K562 (cell line): ENCODE results near the gene EFCC1. TPM values are rescaled to one million over a fixed set of nuclear protein-coding genes. Genes with fewer than 3 reads are reported as not detected.
A peak's percentile ranks its signal among the peaks of the same experiment; 100 is the strongest.

Source experiments
- ATAC-seq: fragments of 200-7000 bp; cut with Tn5 transposase; 3 replicates; pipeline ENCODE4 v1.9.1; 2020; ENCODE audit warnings: moderate library complexity
- BruUV-seq: library from RNA; stranded (reverse); fragments of 400-500 nt; replicated peaks from 2 replicates; lab custom pipeline; 2021; lab: Mats Ljungman, UMichigan
- CTCF ChIA-PET: fragments of 300-600 bp; formaldehyde crosslinking; extraction: SDS; loops from one replicate; lab custom pipeline; 2021; ENCODE audit warnings: low intra/inter-chr PET ratio; lab: Yijun Ruan, JAX
- POLR2A ChIA-PET: fragments of 300-600, 350-650 bp; sonication (Branson Sonifier 250); formaldehyde crosslinking; extraction: SDS; loops from one replicate; lab custom pipeline; 2021; ENCODE audit warnings: antibody characterized with exemption, inconsistent platforms; lab: Yijun Ruan, JAX
- DNase-seq, 4 experiments: peaks; one replicate each; pipeline versions ENCODE4 v3.0.0 to v3.0.0-alpha.2; 2011 to 2018; ENCODE audit warnings: low spot score in 3 of 4, mixed read lengths in 3 of 4; ENCODE audit errors: extremely low read depth in 1 of 4
- FAIRE-seq: peaks from 2 replicates; lab custom pipeline; 2011; peaks lifted over from hg19 to GRCh38; lab: Jason Lieb, UNC
- H2AFZ ChIP-seq: 2 replicates; pipeline ENCODE4 v1.6.0; 2011; ENCODE audit warnings: low read depth, low read length, control low read depth, inconsistent platforms
- H3K27ac ChIP-seq: fragments of 200-600 bp; 3 replicates; pipeline ENCODE4 v1.8.0; 2011; ENCODE audit warnings: low read depth, mild to moderate bottlenecking, control low read depth, inconsistent platforms, low read length, moderate library complexity, mixed read lengths; ENCODE audit errors: extremely low read depth
- H3K27me3 ChIP-seq, 2 experiments: fragments of 300-600 bp in 1 of 2; 2 replicates in 1 of 2; 3 replicates in 1 of 2; pipeline versions ENCODE4 v1.6.0 to v1.8.0; 2011; ENCODE audit warnings: inconsistent platforms in 2 of 2, low read length in 2 of 2, mild to moderate bottlenecking in 1 of 2, mixed read lengths in 1 of 2, moderate library complexity in 1 of 2; ENCODE audit not compliant: control insufficient read depth in 2 of 2, insufficient read depth in 2 of 2
- H3K36me3 ChIP-seq: fragments of 300-600 bp; 3 replicates; pipeline ENCODE4 v1.8.0; 2011; ENCODE audit warnings: mild to moderate bottlenecking, low read length, inconsistent platforms; ENCODE audit not compliant: control insufficient read depth, insufficient read depth
- H3K4me1 ChIP-seq, 2 experiments: fragments of 200-600 bp in 1 of 2; replicated peaks in 1 of 2; 2 replicates in 1 of 2; 3 replicates in 1 of 2; pipeline versions ENCODE4 v1.5.1 to v1.8.0; 2011; ENCODE audit warnings: inconsistent platforms in 2 of 2, low read length in 2 of 2, mild to moderate bottlenecking in 1 of 2, mixed read lengths in 1 of 2, moderate library complexity in 1 of 2; ENCODE audit not compliant: control insufficient read depth in 2 of 2, insufficient read depth in 2 of 2
- H3K4me2 ChIP-seq: 2 replicates; pipeline ENCODE4 v1.6.1; 2011; ENCODE audit warnings: low read length, control low read depth, inconsistent platforms, mixed read lengths; ENCODE audit not compliant: insufficient read depth
- H3K4me3 ChIP-seq: fragments of 200-600 bp; sonication (generic), shearing (Covaris generic); 2 replicates; pipeline ENCODE4 v1.5.1; 2016; ENCODE audit warnings: control low read depth, inconsistent platforms
- H3K79me2 ChIP-seq: fragments of 200-600 bp; 3 replicates; pipeline ENCODE4 v1.8.0; 2011; ENCODE audit warnings: low read length, inconsistent platforms; ENCODE audit not compliant: control insufficient read depth, insufficient read depth
- H3K9ac ChIP-seq, 2 experiments: 2 replicates each; pipeline versions ENCODE4 v1.6.0 to v1.6.1; 2011; ENCODE audit warnings: low read depth in 2 of 2, low read length in 2 of 2, control low read depth in 1 of 2, inconsistent platforms in 1 of 2, mild to moderate bottlenecking in 1 of 2, mixed read lengths in 1 of 2; ENCODE audit not compliant: insufficient read depth in 1 of 2
- H3K9me1 ChIP-seq: one replicate; pipeline ENCODE4 v1.6.0; 2011; ENCODE audit warnings: inconsistent platforms, mild to moderate bottlenecking, low read length, moderate library complexity; ENCODE audit not compliant: control insufficient read depth, insufficient read depth
- H3K9me3 ChIP-seq: replicated peaks from 2 replicates; pipeline ENCODE4 v1.5.1; 2011; ENCODE audit warnings: low read depth, low read length, inconsistent platforms; ENCODE audit not compliant: control insufficient read depth, insufficient read depth
- H4K20me1 ChIP-seq: replicated peaks from 2 replicates; pipeline ENCODE4 v1.6.1; 2011; ENCODE audit warnings: low read length, inconsistent platforms, mixed read lengths; ENCODE audit not compliant: control insufficient read depth, insufficient read depth
- EP300 ChIP-seq: IDR thresholded peaks from 2 replicates; pipeline ENCODE4 v1.6.1; 2012; ENCODE audit warnings: low read length, improper control_type of control experiment
- ILF3 ChIP-seq: fragments of 450-650 bp; IDR thresholded peaks from 2 replicates; pipeline ENCODE4 v1.6.1; 2018; ENCODE audit warnings: antibody characterized with exemption, mild to moderate bottlenecking, moderate library complexity, borderline replicate concordance
- KHSRP ChIP-seq: fragments of 450-650 bp; IDR thresholded peaks from 2 replicates; pipeline ENCODE4 v1.6.1; 2017
- MBD2 ChIP-seq: sonication (generic); IDR thresholded peaks from 2 replicates; pipeline ENCODE4 v1.6.1; 2016; ENCODE audit warnings: low read depth, borderline replicate concordance
- MTA2 ChIP-seq: fragments of 450-650 bp; IDR thresholded peaks from 2 replicates; pipeline ENCODE4 v1.6.1; 2016; ENCODE audit warnings: low read depth
- POLR2H ChIP-seq: IDR thresholded peaks from 2 replicates; pipeline ENCODE4 v1.6.1; 2016; ENCODE audit warnings: missing genetic modification characterization, low read depth, mild to moderate bottlenecking, control low read depth, missing compliant biosample characterization, moderate library complexity
- PRMT5 ChIP-seq: sonication (generic); formaldehyde crosslinking; IDR thresholded peaks from 2 replicates; pipeline ENCODE4 v1.5.0; 2020; ENCODE audit warnings: missing genetic modification reagents
- SIN3A ChIP-seq, 2 experiments: fragments of 150-350 bp in 1 of 2; IDR thresholded peaks; 2 replicates each; pipeline ENCODE4 v1.6.1; 2011 to 2016; ENCODE audit warnings: borderline replicate concordance in 2 of 2, low read depth in 2 of 2, low read length in 2 of 2, mild to moderate bottlenecking in 2 of 2, moderate library complexity in 2 of 2; ENCODE audit not compliant: control insufficient read depth in 1 of 2
- SMC3 ChIP-seq: conservative IDR thresholded peaks from 2 replicates; pipeline ENCODE4 v1.6.1; 2011; ENCODE audit warnings: low read depth, low read length, improper control_type of control experiment; ENCODE audit not compliant: insufficient read depth
- SNIP1 ChIP-seq: fragments of 450-650 bp; IDR thresholded peaks from 2 replicates; pipeline ENCODE4 v1.7.1; 2017; ENCODE audit warnings: low read depth, mild to moderate bottlenecking
- SRSF1 ChIP-seq: fragments of 200-400 bp; formaldehyde crosslinking; IDR thresholded peaks from 2 replicates; pipeline ENCODE4 v1.6.1; 2017; ENCODE audit warnings: mild to moderate bottlenecking, low read depth, low read length, moderate library complexity
- WHSC1 ChIP-seq: IDR thresholded peaks from one replicate; pipeline ENCODE4 v1.6.1; 2012; ENCODE audit warnings: low read length, control low read depth, inconsistent platforms
- YBX1 ChIP-seq: fragments of 450-650 bp; IDR thresholded peaks from 2 replicates; pipeline ENCODE4 v1.7.1; 2016; ENCODE audit warnings: mild to moderate bottlenecking
- ZNF197 ChIP-seq: fragments of 200-800 bp; sonication (Bioruptor generic); IDR thresholded peaks from 2 replicates; pipeline ENCODE4 v1.6.1; 2016; ENCODE audit warnings: low read depth, missing genetic modification characterization, missing compliant biosample characterization
- ZNF239 ChIP-seq: fragments of 250-450 bp; sonication (Bioruptor Pico); IDR thresholded peaks from 2 replicates; pipeline ENCODE4 v1.4.0; 2020; ENCODE audit warnings: mild to moderate bottlenecking
- WGBS: fragments of 100-300 bp; shearing (Covaris generic); methylation state at CpG from one replicate; pipeline ENCODE4 v1.1.6; 2016; ENCODE audit warnings: low coverage, mixed read lengths; ENCODE audit not compliant: insufficient coverage; ENCODE audit errors: missing lambda C conversion rate; 5-methylcytosine and 5-hydroxymethylcytosine counted together
- in situ Hi-C: fragments of 300-500 bp; cut with MboI; formaldehyde crosslinking; loops from 4 replicates; pipeline ENCODE4 v1.15.0; 2018; ENCODE audit warnings: inconsistent platforms, mixed read lengths
- intact Hi-C: fragments of 100-400 bp; cut with micrococcal nuclease; formaldehyde crosslinking; loops from 2 replicates; pipeline ENCODE4 v1.14.2; 2022
- polyA plus RNA-seq, 8 experiments: library from polyadenylated mRNA; depleted of rRNA in 4 of 8; stranded (reverse) in 5 of 8; unstranded in 3 of 8; fragments of >200 nt; fragmentation: Nextera tagmentation in 2 of 8; fragmentation: Illumina TruSeq in 1 of 8; extraction: Ambion mirVana in 2 of 8; extraction: Trizol in 1 of 8; gene quantifications; 2 replicates each; pipeline versions ENCODE4 v1.2.1 to v1.2.3, GENCODE V29; 2011 to 2014; ENCODE audit warnings: inconsistent platforms in 1 of 8, missing spikeins in 1 of 8
- total RNA-seq, 7 experiments: library from RNA; depleted of rRNA in 6 of 7; stranded (reverse); fragments of >200 nt in 6 of 7; fragmentation: Illumina TruSeq in 2 of 7; extraction: Trizol in 2 of 7; gene quantifications; 2 replicates each; pipeline versions ENCODE4 v1.2.1 to v1.2.3, GENCODE V29; 2011 to 2021; ENCODE audit warnings: low replicate concordance in 1 of 7
- TF ChIP-seq, protein P1 (sequence below): fragments of 200-800 bp; sonication (Bioruptor generic); IDR thresholded peaks from 2 replicates; pipeline ENCODE4 v1.6.1; 2017; ENCODE audit warnings: missing genetic modification characterization, missing compliant biosample characterization
- TF ChIP-seq, protein P2 (sequence below): fragments of 450-650 bp; IDR thresholded peaks from 2 replicates; pipeline ENCODE4 v1.6.1; 2017; ENCODE audit warnings: antibody characterized with exemption
- TF ChIP-seq, protein P3 (sequence below): fragments of 450-650 bp; IDR thresholded peaks from 2 replicates; pipeline ENCODE4 v1.6.1; 2017; ENCODE audit warnings: mild to moderate bottlenecking, moderate library complexity

EFCC1 gene
- total and polyA plus RNA-seq, 9 of the 15 experiments (the other 6 are each of a cell fraction or from before 2014, with no cell fraction given) = not detected

DNA sequence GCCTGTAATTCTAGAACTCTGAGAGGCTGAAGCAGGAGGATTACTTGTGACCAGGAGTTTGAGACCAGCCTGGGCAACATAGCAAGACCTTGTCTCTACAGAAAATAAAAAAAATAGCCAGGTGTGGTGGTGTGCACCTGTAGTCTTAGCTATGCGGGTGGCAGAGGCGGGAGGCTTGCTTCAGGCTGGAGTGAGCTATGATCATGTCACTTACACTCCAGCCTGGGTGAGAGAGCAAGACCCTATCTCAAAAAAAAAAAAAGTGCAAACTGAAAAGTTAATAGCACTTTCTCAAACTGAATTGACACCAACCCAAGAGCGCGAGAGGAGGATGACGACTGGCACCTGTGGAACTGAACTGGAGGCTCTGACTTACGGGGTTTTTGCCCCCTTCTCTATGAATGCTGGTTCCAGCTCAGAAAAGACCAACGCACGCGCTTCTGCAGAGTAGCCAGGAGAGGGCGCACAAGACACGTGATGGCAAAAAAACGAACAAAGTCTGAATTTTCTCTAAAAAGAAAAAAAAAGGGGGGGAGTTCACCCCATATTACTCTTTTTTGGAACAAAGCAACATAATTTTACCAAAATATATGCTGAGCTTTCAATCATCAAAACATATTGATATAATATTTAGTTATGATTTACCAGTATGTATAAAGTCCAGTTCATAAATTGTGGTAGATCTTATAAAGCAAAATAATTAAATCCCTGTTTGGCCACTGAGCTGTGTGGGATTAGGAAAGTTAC lies 30.9 kb upstream of the EFCC1 start (continued):
- TF ChIP-seq, protein P1, sequence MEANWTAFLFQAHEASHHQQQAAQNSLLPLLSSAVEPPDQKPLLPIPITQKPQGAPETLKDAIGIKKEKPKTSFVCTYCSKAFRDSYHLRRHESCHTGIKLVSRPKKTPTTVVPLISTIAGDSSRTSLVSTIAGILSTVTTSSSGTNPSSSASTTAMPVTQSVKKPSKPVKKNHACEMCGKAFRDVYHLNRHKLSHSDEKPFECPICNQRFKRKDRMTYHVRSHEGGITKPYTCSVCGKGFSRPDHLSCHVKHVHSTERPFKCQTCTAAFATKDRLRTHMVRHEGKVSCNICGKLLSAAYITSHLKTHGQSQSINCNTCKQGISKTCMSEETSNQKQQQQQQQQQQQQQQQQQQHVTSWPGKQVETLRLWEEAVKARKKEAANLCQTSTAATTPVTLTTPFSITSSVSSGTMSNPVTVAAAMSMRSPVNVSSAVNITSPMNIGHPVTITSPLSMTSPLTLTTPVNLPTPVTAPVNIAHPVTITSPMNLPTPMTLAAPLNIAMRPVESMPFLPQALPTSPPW = peak; percentile 62
- TF ChIP-seq SMC3 = peak; percentile 74
- TF ChIP-seq ZNF239 (CRISPR knock-in tag) = no peak
- TF ChIP-seq WHSC1 = no peak
- no peak for TF ChIP-seq YBX1
- TF ChIP-seq SNIP1 = no peak
- TF ChIP-seq ZNF197 = no peak
- TF ChIP-seq PRMT5 (CRISPR knock-in tag) = no peak
- TF ChIP-seq POLR2H (tag) = no peak
- TF ChIP-seq, all 486 proteins: peak for 13

DNA sequence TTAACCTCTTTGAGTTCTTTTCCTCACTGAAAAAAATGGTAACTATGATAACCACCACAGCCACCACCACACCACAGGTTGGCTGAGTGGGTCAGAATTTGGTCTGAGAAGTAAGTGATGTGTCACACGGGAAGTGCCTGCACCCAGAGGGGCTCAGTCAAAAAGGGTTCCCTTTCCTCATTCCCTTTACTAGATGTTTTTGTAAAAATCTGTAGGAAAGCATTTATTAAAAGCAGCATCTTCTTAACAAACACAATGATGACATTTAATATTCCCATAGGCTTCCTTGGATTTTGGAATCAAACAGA lies 30.4 kb upstream of the EFCC1 start:
- no peaks in the 10 kb centered on the region for H3K9me1 ChIP-seq
- intact Hi-C loops (loop anchor here (2.0 to 5.0 kb wide), 3 partner anchors 57 to 274 kb away; no protein-coding TSS in a partner anchor), in situ Hi-C loops (loop anchor here (10.0 kb wide), 1 partner anchor 114 kb away; no protein-coding TSS in a partner anchor)
- BruUV-seq = no TSS peak
- ATAC-seq (no peak), DNase-seq (no peak), FAIRE-seq (no peak)
- ChIA-PET CTCF (interaction anchor here (0.6 to 0.9 kb wide), 2 partner anchors 274 to 279 kb away, joined by 3 read pairs; partner anchors contain the start of gene COPG1), POLR2A (interaction anchor here (0.6 to 1.6 kb wide), 5 partner anchors 40 to 279 kb away, joined by 3 to 7 read pairs (median 3); partner anchors contain the start of gene COPG1)
- WGBS = 11% methylated on average over 1 of the region's 1 CpG
- H3K79me2 ChIP-seq = no peaks in the 10 kb centered on the region
- H3K9ac ChIP-seq = no peak overlapping the region
- H3K9me3 ChIP-seq = no peaks in the 10 kb centered on the region
- H3K4me1 ChIP-seq = no peaks in the 10 kb centered on the region; a peak in 2 of 5 replicates
- no peak overlapping the region for H2AFZ ChIP-seq
- peaks cover 0 to 19% of the 10 kb centered on the region in 2 experiments; a peak in 2 of 5 replicates for H3K27me3 ChIP-seq
- H3K36me3 ChIP-seq = no peaks in the 10 kb centered on the region
- no peak overlapping the region for H3K27ac ChIP-seq
- no peak overlapping the region for H3K4me2 ChIP-seq
- H4K20me1 ChIP-seq = no peaks in the 10 kb centered on the region; the same call in 1 of the 2 replicates
- no peak overlapping the region for H3K4me3 ChIP-seq
- no peak for TF ChIP-seq ILF3
- no peak for TF ChIP-seq SIN3A (IDR thresholded peaks at IDR 0.05; ENCODE audit: borderline replicate concordance in 2 of 2, control insufficient read depth in 1 of 2, low read depth in 2 of 2, low read length in 2 of 2)
- no peak for TF ChIP-seq EP300
- TF ChIP-seq SRSF1 = no peak
- no peak for TF ChIP-seq MTA2
- no peak for TF ChIP-seq MBD2
- TF ChIP-seq, protein P2, sequence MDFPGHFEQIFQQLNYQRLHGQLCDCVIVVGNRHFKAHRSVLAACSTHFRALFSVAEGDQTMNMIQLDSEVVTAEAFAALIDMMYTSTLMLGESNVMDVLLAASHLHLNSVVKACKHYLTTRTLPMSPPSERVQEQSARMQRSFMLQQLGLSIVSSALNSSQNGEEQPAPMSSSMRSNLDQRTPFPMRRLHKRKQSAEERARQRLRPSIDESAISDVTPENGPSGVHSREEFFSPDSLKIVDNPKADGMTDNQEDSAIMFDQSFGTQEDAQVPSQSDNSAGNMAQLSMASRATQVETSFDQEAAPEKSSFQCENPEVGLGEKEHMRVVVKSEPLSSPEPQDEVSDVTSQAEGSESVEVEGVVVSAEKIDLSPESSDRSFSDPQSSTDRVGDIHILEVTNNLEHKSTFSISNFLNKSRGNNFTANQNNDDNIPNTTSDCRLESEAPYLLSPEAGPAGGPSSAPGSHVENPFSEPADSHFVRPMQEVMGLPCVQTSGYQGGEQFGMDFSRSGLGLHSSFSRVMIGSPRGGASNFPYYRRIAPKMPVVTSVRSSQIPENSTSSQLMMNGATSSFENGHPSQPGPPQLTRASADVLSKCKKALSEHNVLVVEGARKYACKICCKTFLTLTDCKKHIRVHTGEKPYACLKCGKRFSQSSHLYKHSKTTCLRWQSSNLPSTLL = no peak
- no peak for TF ChIP-seq KHSRP
- TF ChIP-seq, protein P3, sequence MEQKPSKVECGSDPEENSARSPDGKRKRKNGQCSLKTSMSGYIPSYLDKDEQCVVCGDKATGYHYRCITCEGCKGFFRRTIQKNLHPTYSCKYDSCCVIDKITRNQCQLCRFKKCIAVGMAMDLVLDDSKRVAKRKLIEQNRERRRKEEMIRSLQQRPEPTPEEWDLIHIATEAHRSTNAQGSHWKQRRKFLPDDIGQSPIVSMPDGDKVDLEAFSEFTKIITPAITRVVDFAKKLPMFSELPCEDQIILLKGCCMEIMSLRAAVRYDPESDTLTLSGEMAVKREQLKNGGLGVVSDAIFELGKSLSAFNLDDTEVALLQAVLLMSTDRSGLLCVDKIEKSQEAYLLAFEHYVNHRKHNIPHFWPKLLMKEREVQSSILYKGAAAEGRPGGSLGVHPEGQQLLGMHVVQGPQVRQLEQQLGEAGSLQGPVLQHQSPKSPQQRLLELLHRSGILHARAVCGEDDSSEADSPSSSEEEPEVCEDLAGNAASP = no peak
